GM12865 (cell line): ENCODE measurements around the gene DVL3.
A peak's percentile ranks its signal among the peaks of the same experiment; 100 is the strongest.
"Not testable (repeated sequence)": the region's sequence is repeated elsewhere in the genome, so short reads cannot be mapped to it uniquely, and the experiment has no call there.

Source experiments
- DNase-seq: peaks from one replicate; pipeline ENCODE4 v3.0.0; 2010; ENCODE audit warnings: low read depth
- H3K4me3 ChIP-seq: 2 replicates; pipeline ENCODE4 v1.5.1; 2011; ENCODE audit warnings: mild to moderate bottlenecking, low read depth, low read length, control low read depth
- CTCF ChIP-seq: IDR thresholded peaks from 2 replicates; pipeline ENCODE4 v1.5.1; 2011; ENCODE audit warnings: low read length, control low read depth, low read depth, inconsistent platforms; ENCODE audit not compliant: insufficient read depth; ENCODE audit errors: missing control alignments

DVL3 gene

DNA sequence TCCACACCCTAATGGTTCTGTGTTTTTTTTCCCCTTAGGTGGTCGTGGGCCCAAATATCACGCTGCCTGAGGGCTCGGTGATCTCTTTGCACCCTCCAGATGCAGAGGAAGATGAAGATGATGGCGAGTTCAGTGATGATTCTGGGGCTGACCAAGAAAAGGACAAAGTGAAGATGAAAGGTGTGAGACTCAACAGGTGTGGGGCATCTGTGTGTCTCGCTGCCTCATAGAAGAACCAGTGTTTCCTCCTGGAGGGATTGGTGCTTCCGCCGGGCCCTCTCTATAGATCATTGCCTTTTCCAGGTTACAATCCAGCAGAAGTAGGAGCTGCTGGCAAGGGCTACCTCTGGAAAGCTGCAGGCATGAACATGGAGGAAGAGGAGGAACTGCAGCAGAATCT lies 13.0 kb upstream of the DVL3 start:
- no peak for DNase-seq
- TF ChIP-seq CTCF: no peak
- H3K4me3 ChIP-seq: no peak overlapping the region

DNA sequence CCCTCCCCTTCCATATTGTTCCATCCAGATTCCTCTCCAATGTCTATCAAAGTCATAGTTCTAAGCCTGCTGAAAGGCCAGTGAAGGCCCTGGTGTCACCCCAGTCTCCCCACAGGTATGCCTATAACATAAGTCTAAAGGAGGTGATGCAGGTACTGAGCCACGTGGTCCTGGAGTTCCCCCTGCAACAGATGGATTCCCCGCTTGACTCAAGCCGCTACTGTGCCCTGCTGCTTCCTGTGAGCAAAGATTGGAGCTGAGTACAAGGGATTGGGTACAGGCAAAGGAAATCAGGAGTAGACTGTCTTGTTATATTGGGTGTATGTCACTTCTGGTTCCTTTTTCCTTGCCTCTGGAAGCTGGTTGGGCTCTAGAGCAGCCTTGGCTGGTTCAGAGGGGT lies 11.8 kb upstream of the DVL3 start:
- no peak overlapping the region for H3K4me3 ChIP-seq
- TF ChIP-seq CTCF: no peak
- DNase-seq: peak; percentile 32

DNA sequence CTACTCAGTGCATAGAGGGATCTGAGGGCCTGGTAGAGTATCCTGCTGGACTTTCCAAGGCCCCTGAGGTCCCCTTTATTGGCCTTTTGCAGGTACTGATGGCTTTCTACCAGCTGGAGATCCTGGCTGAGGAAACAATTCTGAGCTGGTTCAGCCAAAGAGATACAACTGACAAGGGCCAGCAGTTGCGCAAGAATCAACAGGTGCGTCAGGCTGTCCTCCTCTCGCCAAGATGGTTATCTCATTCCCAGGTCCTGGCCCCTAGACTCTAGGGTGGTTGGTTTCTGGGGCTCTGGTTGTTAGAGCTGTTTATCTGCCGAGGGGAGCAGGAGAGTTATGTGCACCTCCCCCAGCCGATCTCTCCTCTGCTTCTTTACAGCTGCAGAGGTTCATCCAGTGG lies 10.7 kb upstream of the DVL3 start:
- TF ChIP-seq CTCF: no peak
- no peak overlapping the region for H3K4me3 ChIP-seq
- no peak for DNase-seq

- H3K4me3 ChIP-seq: no peak overlapping the region
- TF ChIP-seq CTCF: peak; percentile 29
- peak; percentile 38 for DNase-seq
Measured at GRCh38 chr3:184145111-184145524, 10.1 kb upstream of the DVL3 start.

DNA sequence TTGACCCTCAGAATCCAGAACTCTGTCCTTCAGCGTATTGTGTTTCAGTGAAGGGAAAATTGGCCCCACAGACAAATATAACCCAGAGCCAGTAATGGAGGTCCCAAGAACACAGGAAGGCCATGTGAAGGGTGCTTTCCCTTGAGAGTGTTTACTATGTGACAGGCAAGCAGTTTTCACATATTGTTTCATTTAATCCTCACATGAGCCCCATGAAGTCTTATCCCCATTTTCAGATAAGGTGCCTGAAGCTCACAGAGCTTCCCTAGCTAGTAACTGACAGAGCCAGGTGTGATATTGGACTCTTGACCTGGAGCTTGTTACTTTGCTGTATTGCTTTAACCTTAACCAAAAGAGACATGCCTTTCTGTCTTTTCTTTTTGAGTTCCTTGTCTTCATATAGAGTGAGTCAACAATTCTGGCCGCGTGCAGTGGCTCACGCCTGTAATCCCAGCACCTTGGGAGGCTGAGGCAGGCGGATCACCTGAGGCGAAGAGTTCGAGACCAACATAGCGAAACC lies 9.4 kb upstream of the DVL3 start:
- H3K4me3 ChIP-seq: no peak overlapping the region
- no peak for TF ChIP-seq CTCF
- DNase-seq: no peak

DNA sequence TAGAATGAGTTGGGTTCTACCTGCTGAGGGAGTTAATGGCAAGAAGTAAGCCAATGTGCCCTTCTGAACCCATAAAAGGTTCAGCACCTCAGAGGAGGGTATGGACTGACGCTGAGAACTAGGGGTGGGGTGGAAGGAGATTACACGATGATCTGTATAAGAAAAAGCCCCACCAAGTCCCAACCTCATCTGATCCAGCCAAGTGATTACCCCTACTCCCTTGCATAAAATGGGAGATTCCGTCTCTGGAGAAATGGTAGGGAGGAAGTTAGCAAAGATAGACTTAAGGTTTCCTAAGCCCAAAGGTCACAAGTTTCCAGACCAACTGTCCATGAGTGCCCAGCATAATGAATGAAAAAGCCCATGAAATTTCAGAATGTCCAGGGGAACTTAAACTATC lies 7.1 kb upstream of the DVL3 start:
- no peak overlapping the region for H3K4me3 ChIP-seq
- no peak for DNase-seq
- TF ChIP-seq CTCF: no peak

DNA sequence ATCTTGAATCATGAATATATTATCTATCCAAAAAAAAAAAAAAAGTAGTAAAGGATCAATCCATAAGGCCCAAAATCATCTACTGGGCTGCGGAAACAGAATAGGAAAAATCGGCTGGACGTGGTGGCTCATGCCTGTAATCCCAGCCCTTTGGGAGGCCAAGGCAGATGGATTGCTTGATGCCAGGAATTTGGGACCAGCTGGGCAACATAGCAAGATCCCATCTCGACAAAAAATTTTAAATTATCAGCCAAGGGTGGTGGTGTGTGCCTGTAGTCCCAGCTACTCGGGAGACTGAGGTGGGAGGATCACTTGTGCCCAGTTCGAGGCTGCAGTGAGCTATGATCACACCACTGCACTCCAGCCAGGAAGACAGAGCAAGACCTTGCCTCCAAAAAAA lies 6.1 kb upstream of the DVL3 start:
- no peak for TF ChIP-seq CTCF
- DNase-seq: no peak

GRCh38 chr3:184149770-184150169 lies 5.4 kb upstream of the DVL3 start:
- not testable (repeated sequence) for H3K4me3 ChIP-seq, DNase-seq

More for the DNA sequence above, 6.1 kb upstream of the DVL3 start:
- no peak overlapping the region for H3K4me3 ChIP-seq
